Natural killer cell treated with Interleukin-12 subunit alpha and Interleukin-12 subunit beta and Interleukin-15 and Interleukin-18, amount 100 ng/mL, for 72 hours (primary cell): ENCODE results near the gene TSPEAR. TPM values are rescaled to one million over a fixed set of nuclear protein-coding genes. Genes with fewer than 3 reads are reported as not detected.
"Not testable (repeated sequence)": the region's sequence is repeated elsewhere in the genome, so short reads cannot be mapped to it uniquely, and the experiment has no call there.

Source experiments
- ATAC-seq, 2 donors: fragments of 150-1000 bp; cut with Tn5 transposase in 1 of 2; sonication (Bioruptor Pico), chemical (Tn5 transposase) in 1 of 2; 2 replicates each; pipeline ENCODE4 v1.10.0; 2021
- DNase-seq: peaks from one replicate; pipeline ENCODE4 v3.0.0; 2022; ENCODE audit warnings: low spot score
- H3K27ac Mint-ChIP-seq, 2 donors: 1 replicate in 1 of 2; 2 replicates in 1 of 2; pipeline ENCODE4 v1.8.0; 2022; ENCODE audit warnings: mixed read lengths in 2 of 2, mild to moderate bottlenecking in 1 of 2, moderate library complexity in 1 of 2
- H3K27me3 Mint-ChIP-seq, 2 donors: 1 replicate in 1 of 2; 2 replicates in 1 of 2; pipeline ENCODE4 v1.8.0; 2022; ENCODE audit warnings: mixed read lengths in 2 of 2
- H3K36me3 Mint-ChIP-seq: one replicate; pipeline ENCODE4 v1.8.0; 2022; ENCODE audit warnings: mixed read lengths
- H3K4me1 Mint-ChIP-seq, 2 donors: 1 replicate in 1 of 2; 2 replicates in 1 of 2; pipeline ENCODE4 v1.8.0; 2022; ENCODE audit warnings: low read depth in 2 of 2, mixed read lengths in 2 of 2, mild to moderate bottlenecking in 1 of 2
- H3K4me3 Mint-ChIP-seq: one replicate; pipeline ENCODE4 v1.8.0; 2022; ENCODE audit warnings: mixed read lengths
- H3K9me3 Mint-ChIP-seq: 2 replicates; pipeline ENCODE4 v1.8.0; 2022; ENCODE audit warnings: mixed read lengths
- total RNA-seq, 2 donors: library from RNA; stranded (reverse); gene quantifications; one replicate each; pipeline ENCODE4 v1.2.3, GENCODE V29; 2022

TSPEAR gene
- total RNA-seq, 2 donors from 2014 or later = not detected

- no peaks in the 10 kb centered on the region for H3K27me3 Mint-ChIP-seq
- H3K4me1 Mint-ChIP-seq = peaks cover 24 to 30% of the 10 kb centered on the region in 2 donors
- no peak for ATAC-seq
- peaks cover 37% of the 10 kb centered on the region for H3K9me3 Mint-ChIP-seq
- peaks cover 43% of the 10 kb centered on the region for H3K36me3 Mint-ChIP-seq
- H3K4me3 Mint-ChIP-seq = no peak overlapping the region
- DNase-seq = no peak
- no peak overlapping the region for H3K27ac Mint-ChIP-seq
These were observed 82.5 kb downstream of the TSPEAR start for GRCh38 chr21:44628707-44629391.

- H3K4me3 Mint-ChIP-seq, DNase-seq, H3K27ac Mint-ChIP-seq, H3K27me3 Mint-ChIP-seq, ATAC-seq: not testable (repeated sequence)
- H3K36me3 Mint-ChIP-seq = peaks cover 46% of the 10 kb centered on the region
- H3K9me3 Mint-ChIP-seq = peaks cover 38% of the 10 kb centered on the region
- peaks cover 24 to 30% of the 10 kb centered on the region in 2 donors for H3K4me1 Mint-ChIP-seq
These were observed 83.5 kb downstream of the TSPEAR start for GRCh38 chr21:44627831-44628233.

- peaks cover 24 to 30% of the 10 kb centered on the region in 2 donors for H3K4me1 Mint-ChIP-seq
These were observed 84.1 kb downstream of the TSPEAR start for GRCh38 chr21:44627181-44627822.

DNA sequence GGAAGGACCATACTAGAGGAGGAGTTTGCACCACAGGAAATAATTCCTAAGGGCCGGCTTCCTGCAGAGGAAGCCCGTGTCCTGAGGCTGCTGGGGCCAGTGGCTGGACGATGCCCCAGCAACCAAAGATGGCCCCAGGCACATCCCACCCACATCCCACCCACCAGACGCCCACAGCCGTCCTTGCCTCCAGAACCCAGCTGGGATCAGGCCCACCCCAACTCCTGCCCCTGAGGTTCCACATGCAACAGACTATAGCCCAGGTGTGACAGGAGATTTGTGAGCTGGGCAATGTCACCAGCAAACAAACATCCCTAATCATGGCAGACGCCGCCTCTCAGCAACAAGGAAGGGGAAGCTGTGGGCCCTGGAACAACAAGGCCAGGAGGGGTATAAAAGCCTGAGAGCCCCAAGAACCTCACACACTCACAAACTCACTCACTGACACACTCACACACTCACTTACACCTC is 84.7 kb downstream of the TSPEAR start, which contains the start of gene KRTAP10-9:
KRTAP10-9 (plus strand) TSS at position 421 of the 471 bp plus-strand sequence. CDS start 79 bp downstream, outside the sequence.
- Mint-ChIP-seq H3K4me3 (peak within 1 kb of the TSS; percentile 25), H3K9me3 (peaks cover 39% of the 10 kb centered on the region), H3K36me3 (peaks cover 46% of the 10 kb centered on the region), H3K4me1 (peaks cover 24 to 30% of the 10 kb centered on the region in 2 donors), H3K27me3 (no peaks in the 10 kb centered on the region), H3K27ac (no peak within 1 kb of the TSS)
- DNase-seq = no peak
- no peak for ATAC-seq

More at GRCh38 chr21:44627181-44627822, 84.1 kb downstream of the TSPEAR start:
- H3K27ac Mint-ChIP-seq, ATAC-seq, DNase-seq, H3K27me3 Mint-ChIP-seq: not testable (repeated sequence)
- H3K36me3 Mint-ChIP-seq = peaks cover 50% of the 10 kb centered on the region
- peaks cover 42% of the 10 kb centered on the region for H3K9me3 Mint-ChIP-seq
- peak overlapping the region; percentile 25 for H3K4me3 Mint-ChIP-seq

DNA sequence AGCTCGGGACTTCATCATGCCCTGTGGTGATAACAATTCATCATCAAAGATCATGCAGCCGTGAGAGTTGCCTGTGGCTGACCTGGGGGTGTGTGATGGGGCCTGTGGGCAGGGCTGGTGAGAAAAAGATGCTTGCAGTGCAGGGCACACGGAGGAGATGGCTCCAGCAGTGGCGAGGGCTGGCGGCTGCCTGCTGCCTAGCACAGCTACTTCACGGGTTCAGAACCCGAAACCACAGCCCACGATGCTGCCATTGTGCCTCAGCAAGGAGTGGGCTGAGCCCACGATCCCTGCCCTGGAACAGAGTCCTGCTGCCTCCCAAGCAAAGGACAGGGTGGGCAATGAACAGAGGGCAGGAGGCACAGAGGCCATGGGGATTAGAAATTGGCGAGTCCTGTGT is 85.1 kb downstream of the TSPEAR start:
- peaks cover 42% of the 10 kb centered on the region for H3K36me3 Mint-ChIP-seq
- H3K27ac Mint-ChIP-seq = no peak overlapping the region
- no peaks in the 10 kb centered on the region for H3K27me3 Mint-ChIP-seq
- ATAC-seq = peak; percentile 70 to 75
- peaks cover 24 to 30% of the 10 kb centered on the region in 2 donors for H3K4me1 Mint-ChIP-seq
- no peak overlapping the region for H3K4me3 Mint-ChIP-seq
- H3K9me3 Mint-ChIP-seq = peaks cover 35% of the 10 kb centered on the region
- DNase-seq = no peak

DNA sequence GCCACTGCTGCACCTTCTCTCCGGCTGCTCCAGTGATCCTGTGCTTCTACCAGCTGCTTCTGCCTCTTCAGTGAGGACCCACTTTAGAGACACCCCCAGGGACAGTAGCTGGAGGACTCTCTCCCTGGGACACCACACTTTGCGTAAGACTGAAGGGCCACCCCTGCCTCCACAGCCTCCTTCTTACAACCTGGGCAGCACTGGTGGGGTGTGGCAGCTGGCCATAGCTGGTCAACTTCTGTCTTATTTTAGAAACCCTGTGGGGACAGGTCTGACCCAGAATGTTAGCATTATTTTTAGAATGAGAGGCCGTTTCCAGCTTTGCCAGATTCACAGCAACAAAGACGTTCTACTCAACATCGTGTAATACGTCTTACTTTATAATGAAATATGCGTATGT is 85.6 kb downstream of the TSPEAR start:
- DNase-seq = no peak

GRCh38 chr21:44623575-44623974 is 87.8 kb downstream of the TSPEAR start:
- H3K27me3 Mint-ChIP-seq = no peaks in the 10 kb centered on the region
- peaks cover 24 to 29% of the 10 kb centered on the region in 2 donors for H3K4me1 Mint-ChIP-seq
- peaks cover 47% of the 10 kb centered on the region for H3K36me3 Mint-ChIP-seq

More for the DNA sequence above, 85.6 kb downstream of the TSPEAR start:
- no peak for ATAC-seq
- peaks cover 39% of the 10 kb centered on the region for H3K36me3 Mint-ChIP-seq
- H3K27me3 Mint-ChIP-seq = no peaks in the 10 kb centered on the region
- H3K4me3 Mint-ChIP-seq = no peak overlapping the region
- H3K27ac Mint-ChIP-seq = no peak overlapping the region
- peaks cover 31% of the 10 kb centered on the region for H3K9me3 Mint-ChIP-seq
- peaks cover 22 to 29% of the 10 kb centered on the region in 2 donors for H3K4me1 Mint-ChIP-seq

GRCh38 chr21:44619886-44620285 is 91.5 kb downstream of the TSPEAR start:
- no peak for DNase-seq
- no peak overlapping the region for H3K4me3 Mint-ChIP-seq
- H3K4me1 Mint-ChIP-seq = peaks cover 17 to 29% of the 10 kb centered on the region in 2 donors
- peak overlapping the region; percentile 68 to 91 for H3K27ac Mint-ChIP-seq
- no peaks in the 10 kb centered on the region for H3K27me3 Mint-ChIP-seq
- no peak for ATAC-seq
- peaks cover 47% of the 10 kb centered on the region for H3K36me3 Mint-ChIP-seq
- peaks cover 34% of the 10 kb centered on the region for H3K9me3 Mint-ChIP-seq

More at GRCh38 chr21:44623575-44623974, 87.8 kb downstream of the TSPEAR start:
- no peak overlapping the region for H3K4me3 Mint-ChIP-seq
- ATAC-seq (no peak), DNase-seq (no peak)
- H3K27ac Mint-ChIP-seq = no peak overlapping the region
- peaks cover 34% of the 10 kb centered on the region for H3K9me3 Mint-ChIP-seq

DNA sequence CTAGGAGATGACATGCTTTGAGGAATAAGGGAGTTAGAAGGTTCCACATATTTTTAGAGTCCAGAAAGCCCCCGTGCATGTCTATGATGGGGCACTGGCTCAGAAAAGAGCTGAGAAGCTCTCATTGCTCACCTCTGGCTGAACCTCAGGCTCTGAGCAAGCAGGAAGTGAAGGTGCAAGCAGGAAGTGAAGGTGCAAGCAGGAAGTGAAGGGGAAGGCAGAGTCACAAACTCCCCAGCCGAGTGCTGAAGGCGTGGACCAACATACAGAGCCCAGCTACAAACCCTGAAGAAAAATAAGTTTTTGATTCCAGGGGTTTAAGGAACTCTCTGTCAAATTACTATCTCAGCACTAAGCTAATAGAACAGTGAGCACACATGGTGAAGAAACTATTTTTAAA is 92.5 kb downstream of the TSPEAR start:
- Mint-ChIP-seq H3K36me3 (peaks cover 37% of the 10 kb centered on the region), H3K9me3 (peaks cover 26% of the 10 kb centered on the region), H3K4me3 (peak overlapping the region; percentile 67), H3K4me1 (peaks cover 17 to 29% of the 10 kb centered on the region in 2 donors), H3K27me3 (no peaks in the 10 kb centered on the region), H3K27ac (peak overlapping the region; percentile 68 to 91)
- DNase-seq (peak; percentile 71), ATAC-seq (peak; percentile 91 to 92)

- Mint-ChIP-seq H3K27me3 (no peaks in the 10 kb centered on the region), H3K4me3 (peak overlapping the region; percentile 67), H3K9me3 (peaks cover 22% of the 10 kb centered on the region), H3K27ac (peak overlapping the region; percentile 68 to 91), H3K36me3 (peaks cover 33% of the 10 kb centered on the region), H3K4me1 (peaks cover 17 to 29% of the 10 kb centered on the region in 2 donors)
- DNase-seq (no peak), ATAC-seq (no peak)
These were observed 92.9 kb downstream of the TSPEAR start for GRCh38 chr21:44618504-44618903.

GRCh38 chr21:44617071-44617501 is 94.3 kb downstream of the TSPEAR start:
- peaks cover 14% of the 10 kb centered on the region for H3K9me3 Mint-ChIP-seq
- DNase-seq (no peak), ATAC-seq (no peak)
- peaks cover 17 to 33% of the 10 kb centered on the region in 2 donors for H3K4me1 Mint-ChIP-seq
- H3K27ac Mint-ChIP-seq = peak overlapping the region in 1 of 2 donors; percentile 91
- H3K36me3 Mint-ChIP-seq = peaks cover 21% of the 10 kb centered on the region
- H3K27me3 Mint-ChIP-seq = peaks cover 0 to 2% of the 10 kb centered on the region in 2 donors
- H3K4me3 Mint-ChIP-seq = no peak overlapping the region

DNA sequence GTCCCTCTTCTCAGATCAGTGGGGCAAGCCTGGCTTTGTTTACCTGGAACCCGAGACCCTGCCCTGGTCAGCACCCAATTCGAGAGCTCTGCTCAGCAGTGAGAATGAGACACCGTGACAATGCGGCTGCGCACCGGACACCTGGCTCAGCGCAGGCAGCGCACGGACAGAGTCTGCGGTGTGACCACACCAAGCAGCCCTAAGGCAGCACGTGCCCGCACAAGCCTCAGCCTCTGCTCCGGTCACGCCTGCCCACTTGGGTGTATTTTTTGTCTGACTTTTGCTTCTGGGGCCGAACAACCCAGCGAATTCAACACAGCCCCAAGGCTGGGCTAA is 94.8 kb downstream of the TSPEAR start:
- H3K27ac Mint-ChIP-seq = peak overlapping the region in 1 of 2 donors; percentile 33
- H3K9me3 Mint-ChIP-seq = peaks cover 14% of the 10 kb centered on the region
- H3K4me3 Mint-ChIP-seq = no peak overlapping the region
- H3K27me3 Mint-ChIP-seq = peaks cover 0 to 2% of the 10 kb centered on the region in 2 donors
- DNase-seq (no peak), ATAC-seq (no peak)
- H3K36me3 Mint-ChIP-seq = peaks cover 21% of the 10 kb centered on the region
- H3K4me1 Mint-ChIP-seq = peaks cover 17 to 33% of the 10 kb centered on the region in 2 donors

- Mint-ChIP-seq H3K4me3 (no peak overlapping the region), H3K4me1 (peaks cover 17 to 33% of the 10 kb centered on the region in 2 donors), H3K27ac (peak overlapping the region in 1 of 2 donors; percentile 33), H3K27me3 (peaks cover 0 to 2% of the 10 kb centered on the region in 2 donors), H3K36me3 (peaks cover 26% of the 10 kb centered on the region), H3K9me3 (peaks cover 18% of the 10 kb centered on the region)
- ATAC-seq = no peak
- no peak for DNase-seq
These were observed 95.3 kb downstream of the TSPEAR start for GRCh38 chr21:44615911-44616590.
